Kidney (tissue), 14 donors: ENCODE results near the gene RNF138. TPM values are rescaled to one million over a fixed set of nuclear protein-coding genes. Genes with fewer than 3 reads are reported as not detected.

ENCODE experiments used
- DNase-seq, 5 donors: peaks; one replicate each; pipeline ENCODE4 v3.0.0-alpha.2; 2013 to 2020
- FAIRE-seq: peaks from 2 replicates; lab custom pipeline; 2012; peaks lifted over from hg19 to GRCh38; lab: Jason Lieb, UNC
- H3K27ac ChIP-seq, 2 donors: one replicate each; pipeline ENCODE4 v1.7.0; 2013; ENCODE audit warnings: low read depth in 2 of 2, low read length in 2 of 2, inconsistent platforms in 1 of 2
- H3K27me3 ChIP-seq: one replicate; pipeline ENCODE4 v1.7.1; 2013; ENCODE audit warnings: low read length, inconsistent platforms; ENCODE audit not compliant: control insufficient read depth, insufficient read depth
- H3K36me3 ChIP-seq, 3 donors: one replicate each; pipeline versions ENCODE4 v1.7.0 to v1.7.1; 2013; ENCODE audit warnings: low read length in 3 of 3, control low read depth in 1 of 3, inconsistent platforms in 1 of 3; ENCODE audit not compliant: insufficient read depth in 3 of 3, control insufficient read depth in 2 of 3
- H3K4me1 ChIP-seq, 3 donors: one replicate each; pipeline versions ENCODE4 v1.7.0 to v1.7.1; 2013; ENCODE audit warnings: low read length in 3 of 3, inconsistent platforms in 1 of 3, low read depth in 1 of 3; ENCODE audit not compliant: control insufficient read depth in 2 of 3, insufficient read depth in 2 of 3
- H3K4me3 ChIP-seq, 3 donors: one replicate each; pipeline versions ENCODE4 v1.7.0 to v1.8.1; 2013; ENCODE audit warnings: low read length in 3 of 3, control low read depth in 1 of 3, inconsistent platforms in 1 of 3
- H3K9ac ChIP-seq, 3 donors: one replicate each; pipeline versions ENCODE4 v1.7.0 to v1.7.1; 2013; ENCODE audit warnings: low read length in 3 of 3, control low read depth in 1 of 3, inconsistent platforms in 1 of 3
- H3K9me3 ChIP-seq, 3 donors: one replicate each; pipeline versions ENCODE4 v1.7.0 to v1.7.1; 2013; ENCODE audit warnings: low read length in 3 of 3, control low read depth in 1 of 3, inconsistent platforms in 1 of 3; ENCODE audit not compliant: control insufficient read depth in 2 of 3, insufficient read depth in 1 of 3
- intact Hi-C: fragments of 100-400 bp; cut with DNase I; formaldehyde crosslinking; loops from one replicate; pipeline ENCODE4 v1.11.1; 2022
- polyA plus RNA-seq: library from polyadenylated mRNA; stranded (reverse); fragments of 350-450 nt; fragmentation: Illumina TruSeq; extraction: RNeasy Lipid Tissue Mini Kit (QIAGEN cat#74804); gene quantifications from one replicate; pipeline ENCODE4 v1.2.3, GENCODE V29; 2014; ENCODE audit warnings: low read depth, low replicate concordance; ENCODE audit not compliant: insufficient read depth
- total RNA-seq: library from RNA; stranded (reverse); fragmentation: NEBNext Ultra II Directional; extraction: Animal tissue kit (Norgen Biotek cat#: 25700); gene quantifications from one replicate; pipeline ENCODE4 v1.2.1, GENCODE V29; 2021
- TF ChIP-seq, protein P1 (sequence below): IDR thresholded peaks from 3 replicates; pipeline ENCODE4 v1.5.1; 2012; ENCODE audit warnings: mild to moderate bottlenecking, moderate library complexity, borderline replicate concordance; ENCODE audit not compliant: insufficient read depth; ENCODE audit errors: extremely low read depth
- donor health status: control.
- donor health status: control.
- donor health status: control.
- donor health status: control.
- donor health status: control.
- donor health status: DM: yes; HTN: yes; CAD: no.
- donor health status: Normal renal cell carcinoma (clear cell type).

The RNF138 gene
- total and polyA plus RNA-seq, 2 donors from 2014 or later = 6.2 to 30.6 TPM

- intact Hi-C loops = no loop called here
Observed at GRCh38 chr18:32104516-32104915, 12.8 kb downstream of the RNF138 start.

GRCh38 chr18:32110005-32110404 is 18.3 kb downstream of the RNF138 start:
- Histone ChIP-seq H3K27ac (no peak overlapping the region), H3K9ac (no peak overlapping the region), H3K4me3 (no peak overlapping the region), H3K27me3 (no peaks in the 10 kb centered on the region), H3K36me3 (no peaks in the 10 kb centered on the region), H3K4me1 (peaks cover 0 to 5% (median 2%) of the 10 kb centered on the region in 3 donors), H3K9me3 (no peaks in the 10 kb centered on the region)
- TF ChIP-seq, protein P1, sequence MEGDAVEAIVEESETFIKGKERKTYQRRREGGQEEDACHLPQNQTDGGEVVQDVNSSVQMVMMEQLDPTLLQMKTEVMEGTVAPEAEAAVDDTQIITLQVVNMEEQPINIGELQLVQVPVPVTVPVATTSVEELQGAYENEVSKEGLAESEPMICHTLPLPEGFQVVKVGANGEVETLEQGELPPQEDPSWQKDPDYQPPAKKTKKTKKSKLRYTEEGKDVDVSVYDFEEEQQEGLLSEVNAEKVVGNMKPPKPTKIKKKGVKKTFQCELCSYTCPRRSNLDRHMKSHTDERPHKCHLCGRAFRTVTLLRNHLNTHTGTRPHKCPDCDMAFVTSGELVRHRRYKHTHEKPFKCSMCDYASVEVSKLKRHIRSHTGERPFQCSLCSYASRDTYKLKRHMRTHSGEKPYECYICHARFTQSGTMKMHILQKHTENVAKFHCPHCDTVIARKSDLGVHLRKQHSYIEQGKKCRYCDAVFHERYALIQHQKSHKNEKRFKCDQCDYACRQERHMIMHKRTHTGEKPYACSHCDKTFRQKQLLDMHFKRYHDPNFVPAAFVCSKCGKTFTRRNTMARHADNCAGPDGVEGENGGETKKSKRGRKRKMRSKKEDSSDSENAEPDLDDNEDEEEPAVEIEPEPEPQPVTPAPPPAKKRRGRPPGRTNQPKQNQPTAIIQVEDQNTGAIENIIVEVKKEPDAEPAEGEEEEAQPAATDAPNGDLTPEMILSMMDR = no peak
- DNase-seq (no peak), FAIRE-seq (no peak)
- intact Hi-C loops = no loop called here

More at GRCh38 chr18:32104516-32104915, 12.8 kb downstream of the RNF138 start:
- Histone ChIP-seq H3K36me3 (no peaks in the 10 kb centered on the region), H3K27me3 (no peaks in the 10 kb centered on the region), H3K27ac (no peak overlapping the region), H3K9ac (no peak overlapping the region), H3K4me1 (no peaks in the 10 kb centered on the region), H3K4me3 (no peak overlapping the region), H3K9me3 (no peaks in the 10 kb centered on the region)
- TF ChIP-seq, protein P1 = no peak
- FAIRE-seq (no peak), DNase-seq (no peak)

DNA sequence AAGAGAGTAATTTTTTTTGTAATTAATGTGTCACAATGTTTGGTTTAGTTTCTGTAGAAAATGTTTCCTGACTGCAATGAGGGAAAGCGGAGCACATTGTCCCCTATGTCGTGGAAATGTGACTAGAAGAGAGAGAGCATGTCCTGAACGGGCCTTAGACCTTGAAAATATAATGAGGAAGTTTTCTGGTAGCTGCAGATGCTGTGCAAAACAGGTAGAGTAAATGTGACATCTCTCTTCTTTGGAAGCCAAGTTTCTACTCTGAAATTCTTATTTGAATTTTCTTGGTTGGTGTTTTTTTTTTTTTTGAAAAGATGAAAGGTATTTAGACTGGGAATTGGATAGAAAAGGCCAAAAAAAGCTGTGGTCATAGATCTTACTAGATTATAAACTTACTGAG is 20.0 kb downstream of the RNF138 start:
- intact Hi-C loops = no loop called here
- no peak for DNase-seq
- no peak for FAIRE-seq
- H3K9me3 ChIP-seq = no peaks in the 10 kb centered on the region
- peaks cover 0 to 2% (median 0%) of the 10 kb centered on the region in 3 donors for H3K36me3 ChIP-seq
- peaks cover 0 to 5% (median 2%) of the 10 kb centered on the region in 3 donors for H3K4me1 ChIP-seq
- H3K9ac ChIP-seq = no peak overlapping the region
- H3K27me3 ChIP-seq = no peaks in the 10 kb centered on the region
- H3K27ac ChIP-seq = no peak overlapping the region
- no peak overlapping the region for H3K4me3 ChIP-seq
- TF ChIP-seq, protein P1 = no peak

- Histone ChIP-seq H3K9ac (no peak overlapping the region), H3K27me3 (no peaks in the 10 kb centered on the region), H3K36me3 (peaks cover 0 to 4% (median 2%) of the 10 kb centered on the region in 3 donors), H3K4me1 (peaks cover 0 to 5% (median 2%) of the 10 kb centered on the region in 3 donors), H3K27ac (no peak overlapping the region), H3K9me3 (no peaks in the 10 kb centered on the region), H3K4me3 (no peak overlapping the region)
- intact Hi-C loops = no loop called here
- FAIRE-seq (no peak), DNase-seq (no peak)
- TF ChIP-seq, protein P1 = no peak
Observed at GRCh38 chr18:32112826-32113225, 21.2 kb downstream of the RNF138 start.
